Spleen (tissue), 7 donors: ENCODE results near the gene HDDC2.

Source experiments
- POLR2AphosphoS5 ChIP-seq, 3 donors: sonication (generic); formaldehyde crosslinking; IDR thresholded peaks; one replicate each; pipeline ENCODE4 v1.5.1; 2017; ENCODE audit warnings: antibody characterized with exemption in 3 of 3
- TF ChIP-seq, protein P1 (sequence below), 11 experiments: fragments of 200-600 bp in 7 of 11; fragments of 450-650 bp in 4 of 11; sonication (generic) in 4 of 11; IDR thresholded peaks in 8 of 11; conservative IDR thresholded peaks in 3 of 11; 1 replicate in 7 of 11; 2 replicates in 4 of 11; pipeline versions ENCODE4 v1.4.0 to v1.8.0; 2016 to 2021; ENCODE audit warnings: antibody characterized with exemption in 11 of 11, inconsistent platforms in 4 of 11, mild to moderate bottlenecking in 1 of 11
- donor health status: DM: no; HTN: no; CAD: no; lungs with moderate emphysema.
- donor health status: DM: no; HTN: no; CAD: no.
- donor health status: DM: no; HTN: no; CAD: no.

DNA sequence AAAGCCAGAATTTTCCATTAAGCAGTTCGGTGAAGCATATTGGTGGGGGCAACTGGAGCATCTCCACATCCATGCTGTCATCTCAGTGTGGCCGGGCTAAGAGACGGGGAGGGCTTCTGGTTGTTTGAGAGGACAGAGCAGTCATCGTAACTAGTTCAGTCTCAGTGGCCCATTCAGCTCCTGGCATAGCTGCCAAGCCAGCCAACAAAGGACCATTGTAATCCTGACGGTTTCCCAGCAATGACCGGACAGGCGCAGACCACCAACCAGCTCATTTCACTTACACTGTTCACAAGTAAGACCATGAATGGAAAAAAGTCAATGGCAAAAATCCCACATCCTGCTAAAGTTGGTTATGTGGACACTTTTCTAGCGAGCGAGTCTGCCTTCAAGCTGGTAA lies 14.9 kb upstream of the HDDC2 start:
- no peak for TF ChIP-seq POLR2AphosphoS5 (IDR thresholded peaks at IDR 0.05)
- TF ChIP-seq, protein P1, sequence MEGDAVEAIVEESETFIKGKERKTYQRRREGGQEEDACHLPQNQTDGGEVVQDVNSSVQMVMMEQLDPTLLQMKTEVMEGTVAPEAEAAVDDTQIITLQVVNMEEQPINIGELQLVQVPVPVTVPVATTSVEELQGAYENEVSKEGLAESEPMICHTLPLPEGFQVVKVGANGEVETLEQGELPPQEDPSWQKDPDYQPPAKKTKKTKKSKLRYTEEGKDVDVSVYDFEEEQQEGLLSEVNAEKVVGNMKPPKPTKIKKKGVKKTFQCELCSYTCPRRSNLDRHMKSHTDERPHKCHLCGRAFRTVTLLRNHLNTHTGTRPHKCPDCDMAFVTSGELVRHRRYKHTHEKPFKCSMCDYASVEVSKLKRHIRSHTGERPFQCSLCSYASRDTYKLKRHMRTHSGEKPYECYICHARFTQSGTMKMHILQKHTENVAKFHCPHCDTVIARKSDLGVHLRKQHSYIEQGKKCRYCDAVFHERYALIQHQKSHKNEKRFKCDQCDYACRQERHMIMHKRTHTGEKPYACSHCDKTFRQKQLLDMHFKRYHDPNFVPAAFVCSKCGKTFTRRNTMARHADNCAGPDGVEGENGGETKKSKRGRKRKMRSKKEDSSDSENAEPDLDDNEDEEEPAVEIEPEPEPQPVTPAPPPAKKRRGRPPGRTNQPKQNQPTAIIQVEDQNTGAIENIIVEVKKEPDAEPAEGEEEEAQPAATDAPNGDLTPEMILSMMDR (IDR thresholded peaks at IDR 0.05 in 8 of 11, conservative IDR thresholded peaks at IDR 0.05 in 3 of 11) = no peak
